Measurements from ENCODE around the gene SLC6A17.

The SLC6A17 gene

GRCh38 chr1:110243146-110243545, 92.9 kb downstream of the SLC6A17 start:
- no peak for FAIRE-seq

GRCh38 chr1:110243574-110243973, 93.3 kb downstream of the SLC6A17 start:
- FAIRE-seq = no peak

GRCh38 chr1:110245876-110246620, 95.8 kb downstream of the SLC6A17 start:
- FAIRE-seq = no peak

GRCh38 chr1:110248746-110249145, 98.5 kb downstream of the SLC6A17 start:
- FAIRE-seq = no peak

- no peak for FAIRE-seq
Observed at GRCh38 chr1:110249256-110249655, 99.0 kb downstream of the SLC6A17 start.

- FAIRE-seq = no peak
Observed at GRCh38 chr1:110250008-110250407, 99.7 kb downstream of the SLC6A17 start.

GRCh38 chr1:110250749-110251148, 100.5 kb downstream of the SLC6A17 start:
- FAIRE-seq = no peak

All from A204.1 (cell line).